CD4-positive, CD25-positive, alpha-beta regulatory T cell (primary cell): ENCODE data around the gene DSN1. TPM values are rescaled to one million over a fixed set of nuclear protein-coding genes. Genes with fewer than 3 reads are reported as not detected.

ENCODE experiments used
- ATAC-seq, 2 donors: fragments of 150-1000 bp; cut with Tn5 transposase; one replicate each; pipeline ENCODE4 v1.10.0; 2021; ENCODE audit warnings: low read depth in 2 of 2, moderate number of reproducible peaks in 2 of 2, moderate library complexity in 1 of 2
- DNase-seq, 3 donors: peaks; one replicate each; pipeline versions ENCODE4 v3.0.0 to v3.0.0-alpha.2; 2012 to 2022; ENCODE audit warnings: mixed read lengths in 1 of 3
- H3K27ac ChIP-seq: one replicate; pipeline ENCODE4 v1.7.0; 2013; ENCODE audit warnings: mild to moderate bottlenecking, low read length; ENCODE audit not compliant: insufficient read depth, poor library complexity, severe bottlenecking
- H3K27me3 ChIP-seq: one replicate; pipeline ENCODE4 v1.7.0; 2013; ENCODE audit warnings: low read length; ENCODE audit not compliant: control insufficient read depth, insufficient read depth
- H3K36me3 ChIP-seq: one replicate; pipeline ENCODE4 v1.7.0; 2013; ENCODE audit warnings: mild to moderate bottlenecking, low read length, moderate library complexity; ENCODE audit not compliant: control insufficient read depth, insufficient read depth
- H3K4me1 ChIP-seq: 2 replicates; pipeline ENCODE4 v1.7.0; 2013; ENCODE audit warnings: mild to moderate bottlenecking, low read length; ENCODE audit not compliant: insufficient read depth, control insufficient read depth, poor library complexity, severe bottlenecking
- H3K4me3 ChIP-seq: one replicate; pipeline ENCODE4 v1.7.0; 2013; ENCODE audit warnings: low read depth, mild to moderate bottlenecking, low read length, moderate library complexity
- H3K9me3 ChIP-seq, 2 experiments: 1 replicate in 1 of 2; 2 replicates in 1 of 2; pipeline ENCODE4 v1.7.0; 2013; ENCODE audit warnings: low read length in 2 of 2, mild to moderate bottlenecking in 1 of 2, moderate library complexity in 1 of 2; ENCODE audit not compliant: control insufficient read depth in 2 of 2
- H3K27ac Mint-ChIP-seq, 3 donors: one replicate each; pipeline ENCODE4 v1.8.0; 2020 to 2022; ENCODE audit warnings: mild to moderate bottlenecking in 3 of 3, mixed read lengths in 3 of 3, moderate library complexity in 2 of 3
- H3K27me3 Mint-ChIP-seq: one replicate; pipeline ENCODE4 v1.8.0; 2022; ENCODE audit warnings: mild to moderate bottlenecking, mixed read lengths
- H3K36me3 Mint-ChIP-seq: one replicate; pipeline ENCODE4 v1.8.0; 2020; ENCODE audit warnings: mixed read lengths
- H3K4me1 Mint-ChIP-seq, 4 donors: one replicate each; pipeline ENCODE4 v1.8.0; 2020 to 2022; ENCODE audit warnings: mixed read lengths in 4 of 4, mild to moderate bottlenecking in 1 of 4
- H3K4me3 Mint-ChIP-seq, 4 donors: one replicate each; pipeline ENCODE4 v1.8.0; 2020 to 2022; ENCODE audit warnings: mild to moderate bottlenecking in 4 of 4, mixed read lengths in 4 of 4, moderate library complexity in 3 of 4
- H3K9me3 Mint-ChIP-seq, 7 donors: one replicate each; pipeline ENCODE4 v1.8.0; 2020 to 2022; ENCODE audit warnings: mixed read lengths in 7 of 7, mild to moderate bottlenecking in 3 of 7, moderate library complexity in 2 of 7
- polyA plus RNA-seq, 4 donors: library from polyadenylated mRNA; unstranded; fragments of 300-500 nt; fragmentation: Illumina TruSeq; gene quantifications; one replicate each; pipeline ENCODE4 v1.2.3, GENCODE V29; 2021
- total RNA-seq: library from RNA; stranded (reverse); gene quantifications from one replicate; pipeline ENCODE4 v1.2.3, GENCODE V29; 2022

Gene DSN1, protein sequence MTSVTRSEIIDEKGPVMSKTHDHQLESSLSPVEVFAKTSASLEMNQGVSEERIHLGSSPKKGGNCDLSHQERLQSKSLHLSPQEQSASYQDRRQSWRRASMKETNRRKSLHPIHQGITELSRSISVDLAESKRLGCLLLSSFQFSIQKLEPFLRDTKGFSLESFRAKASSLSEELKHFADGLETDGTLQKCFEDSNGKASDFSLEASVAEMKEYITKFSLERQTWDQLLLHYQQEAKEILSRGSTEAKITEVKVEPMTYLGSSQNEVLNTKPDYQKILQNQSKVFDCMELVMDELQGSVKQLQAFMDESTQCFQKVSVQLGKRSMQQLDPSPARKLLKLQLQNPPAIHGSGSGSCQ
- 12.2 TPM for total RNA-seq
- 10 to 100 TPM; 11.8 to 17.9 (median 13.8) TPM for polyA plus RNA-seq

DNA sequence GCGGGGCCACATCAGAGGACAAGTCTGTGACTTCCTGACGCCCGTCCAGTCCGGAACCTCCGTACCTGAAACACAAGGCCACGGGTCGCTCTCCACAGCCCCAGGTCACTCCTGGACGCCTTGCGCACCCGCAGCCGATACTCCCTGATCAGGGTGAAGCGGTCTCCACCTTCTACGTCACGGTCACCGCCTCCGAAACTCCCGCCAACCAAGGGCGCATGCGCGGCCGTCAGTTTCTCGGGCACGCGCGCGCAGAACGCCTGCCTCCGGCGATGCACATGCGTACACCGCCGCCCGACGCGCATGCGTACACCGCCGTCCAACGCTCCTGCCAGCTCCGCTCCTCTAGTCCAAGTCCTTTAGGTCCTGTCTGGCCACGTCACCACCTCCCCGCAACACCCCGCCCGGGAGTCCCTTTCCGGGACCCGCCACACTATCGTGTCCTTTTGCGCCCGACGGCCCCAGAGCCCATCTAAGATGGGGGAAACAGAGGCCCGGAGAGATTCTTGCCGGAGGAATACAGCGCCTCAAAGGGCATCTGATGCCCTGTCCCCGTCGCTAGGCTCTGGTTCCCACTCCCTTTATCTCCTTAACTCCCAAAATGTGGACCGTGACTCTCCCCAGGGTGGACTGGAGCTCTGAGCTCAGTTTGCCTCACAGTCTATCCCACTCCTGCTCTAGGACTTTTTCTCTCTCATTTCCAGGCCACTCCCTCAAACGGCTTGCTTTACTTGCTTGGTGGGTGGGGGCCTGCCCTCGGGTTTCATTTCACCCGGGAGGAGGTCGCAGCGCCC, at the start of gene DSN1:
DSN1 (minus strand) TSS at position 167 of the 794 bp plus-strand sequence. CDS start 2,305 bp downstream, outside the sequence.
- no peaks in the 10 kb centered on the region for H3K9me3 ChIP-seq
- ATAC-seq (peak; percentile 81 to 83), DNase-seq (peak; percentile 96 to 98 (median 97))
- peaks cover 14 to 32% (median 21%) of the 10 kb centered on the region in 4 donors for H3K4me1 Mint-ChIP-seq
- no peaks in the 10 kb centered on the region for H3K27me3 ChIP-seq
- H3K4me3 ChIP-seq: peak within 1 kb of the TSS; percentile 92
- peaks cover 6% of the 10 kb centered on the region for H3K27me3 Mint-ChIP-seq
- H3K9me3 Mint-ChIP-seq: peaks cover 0 to 2% (median 0%) of the 10 kb centered on the region in 7 donors
- peak within 1 kb of the TSS; percentile 87 for H3K27ac ChIP-seq
- peaks cover 17% of the 10 kb centered on the region for H3K4me1 ChIP-seq
- H3K4me3 Mint-ChIP-seq: peak within 1 kb of the TSS; percentile 96 to 100 (median 97)
- peak within 1 kb of the TSS; percentile 96 to 99 (median 97) for H3K27ac Mint-ChIP-seq
- no peaks in the 10 kb centered on the region for H3K36me3 ChIP-seq
- peaks cover 3% of the 10 kb centered on the region for H3K36me3 Mint-ChIP-seq

DNA sequence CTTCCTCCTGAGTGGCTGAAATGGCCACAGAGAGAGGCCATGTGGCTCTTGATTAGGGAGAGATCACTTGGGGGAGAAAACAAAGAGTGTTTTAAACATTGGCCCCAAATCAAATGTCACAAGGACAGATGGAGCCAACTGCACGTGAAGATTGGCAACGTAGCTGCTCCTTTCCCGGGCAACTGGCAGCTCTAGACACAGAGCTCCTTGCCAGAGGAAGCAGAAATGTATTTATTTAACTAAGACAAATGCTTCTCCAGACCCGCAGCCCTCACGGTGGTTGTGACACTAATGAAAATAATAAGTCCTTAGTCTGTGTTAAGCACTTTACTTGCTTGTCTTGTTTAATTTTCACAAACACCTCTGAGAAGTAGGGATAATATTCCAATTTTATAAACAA, 49.6 kb upstream of the DSN1 start:
- Mint-ChIP-seq H3K4me3 (no peak overlapping the region), H3K36me3 (no peaks in the 10 kb centered on the region), H3K4me1 (peaks cover 0 to 4% (median 0%) of the 10 kb centered on the region in 4 donors), H3K9me3 (no peaks in the 10 kb centered on the region), H3K27me3 (peaks cover 5% of the 10 kb centered on the region), H3K27ac (no peak overlapping the region)
- no peaks in the 10 kb centered on the region for H3K9me3 ChIP-seq
- no peaks in the 10 kb centered on the region for H3K27me3 ChIP-seq
- ATAC-seq (no peak), DNase-seq (no peak)
- H3K4me1 ChIP-seq: no peaks in the 10 kb centered on the region
- no peak overlapping the region for H3K4me3 ChIP-seq
- no peak overlapping the region for H3K27ac ChIP-seq
- no peaks in the 10 kb centered on the region for H3K36me3 ChIP-seq

DNA sequence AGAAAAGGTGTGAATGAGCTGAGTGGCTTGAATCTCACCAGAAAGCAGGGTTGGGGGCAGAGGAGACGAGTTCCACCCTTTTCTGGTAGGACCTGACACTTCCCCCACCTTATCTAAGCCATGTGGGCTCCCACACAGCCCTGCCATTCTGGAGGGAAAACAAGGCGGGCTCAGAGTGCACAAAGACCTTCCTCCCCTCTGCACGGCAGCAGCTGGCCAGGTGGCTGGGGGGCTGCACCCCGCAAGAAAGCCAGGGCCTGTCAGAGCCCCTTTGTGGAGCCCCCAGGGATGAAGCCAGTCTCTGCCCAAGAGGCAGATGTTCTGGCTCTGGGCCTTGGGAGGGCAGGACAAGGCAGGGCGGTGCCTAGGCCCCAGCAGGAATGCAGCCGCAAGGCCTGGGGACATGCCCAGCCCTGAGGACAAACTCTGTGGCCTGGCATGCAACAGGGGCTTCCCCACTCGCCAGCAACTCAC, 48.4 kb upstream of the DSN1 start:
- Mint-ChIP-seq H3K9me3 (no peaks in the 10 kb centered on the region), H3K27me3 (peaks cover 8% of the 10 kb centered on the region), H3K27ac (no peak overlapping the region), H3K4me1 (no peaks in the 10 kb centered on the region), H3K4me3 (no peak overlapping the region), H3K36me3 (no peaks in the 10 kb centered on the region)
- H3K27me3 ChIP-seq: peaks cover 3% of the 10 kb centered on the region
- no peak overlapping the region for H3K4me3 ChIP-seq
- ATAC-seq (no peak), DNase-seq (no peak)
- no peaks in the 10 kb centered on the region for H3K36me3 ChIP-seq
- no peaks in the 10 kb centered on the region for H3K9me3 ChIP-seq
- no peak overlapping the region for H3K27ac ChIP-seq
- H3K4me1 ChIP-seq: no peaks in the 10 kb centered on the region

DNA sequence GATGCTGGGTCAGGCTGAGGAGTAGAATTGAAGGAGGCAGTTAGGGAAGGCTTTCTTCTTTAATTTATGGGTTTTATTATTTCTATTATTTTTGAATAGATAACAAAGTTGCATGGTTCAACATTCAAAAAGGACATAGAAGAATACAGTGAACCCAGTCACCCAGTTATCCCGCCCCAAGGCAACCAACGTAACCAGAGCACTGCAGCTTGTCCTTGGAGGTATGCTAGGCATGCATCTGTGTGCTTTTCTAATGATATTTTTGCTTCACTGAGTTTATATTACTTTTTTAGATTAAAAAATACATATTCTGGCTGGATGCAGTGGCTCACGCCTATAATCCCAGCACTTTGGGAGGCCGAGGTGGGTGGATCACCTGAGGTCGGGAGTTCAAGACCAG, 47.4 kb upstream of the DSN1 start:
- Histone ChIP-seq H3K36me3 (no peaks in the 10 kb centered on the region), H3K27ac (no peak overlapping the region), H3K27me3 (peaks cover 3% of the 10 kb centered on the region), H3K4me3 (no peak overlapping the region), H3K4me1 (no peaks in the 10 kb centered on the region), H3K9me3 (no peaks in the 10 kb centered on the region)
- no peak for ATAC-seq
- H3K4me1 Mint-ChIP-seq: no peaks in the 10 kb centered on the region
- H3K4me3 Mint-ChIP-seq: no peak overlapping the region
- no peaks in the 10 kb centered on the region for H3K9me3 Mint-ChIP-seq
- no peak for DNase-seq
- H3K27ac Mint-ChIP-seq: no peak overlapping the region
- H3K27me3 Mint-ChIP-seq: peaks cover 4% of the 10 kb centered on the region
- no peaks in the 10 kb centered on the region for H3K36me3 Mint-ChIP-seq

DNA sequence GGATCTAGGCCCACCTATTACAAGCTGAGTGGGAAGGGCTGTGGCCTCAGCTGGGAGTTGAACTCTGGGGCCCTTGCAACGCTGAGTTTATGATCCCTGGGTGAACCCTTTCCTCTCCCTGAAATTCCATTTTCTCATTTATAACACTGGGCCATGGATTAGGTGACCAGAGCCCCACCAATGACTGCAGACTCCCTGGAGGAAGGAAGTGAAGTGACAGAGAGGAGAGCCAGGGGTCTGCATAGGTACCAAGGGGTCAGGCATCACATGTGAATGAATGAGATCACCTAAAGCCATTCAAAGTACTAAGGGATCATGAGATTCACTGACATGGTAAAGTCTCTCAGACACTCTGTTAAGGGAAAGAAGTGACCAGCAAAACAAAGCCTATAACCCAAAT, 46.5 kb upstream of the DSN1 start:
- Mint-ChIP-seq H3K36me3 (no peaks in the 10 kb centered on the region), H3K4me1 (no peaks in the 10 kb centered on the region), H3K9me3 (no peaks in the 10 kb centered on the region), H3K4me3 (no peak overlapping the region), H3K27ac (no peak overlapping the region), H3K27me3 (peaks cover 4% of the 10 kb centered on the region)
- Histone ChIP-seq H3K9me3 (no peaks in the 10 kb centered on the region), H3K27ac (no peak overlapping the region), H3K4me3 (no peak overlapping the region), H3K4me1 (no peaks in the 10 kb centered on the region), H3K27me3 (peaks cover 3% of the 10 kb centered on the region), H3K36me3 (no peaks in the 10 kb centered on the region)
- DNase-seq (no peak), ATAC-seq (no peak)

DNA sequence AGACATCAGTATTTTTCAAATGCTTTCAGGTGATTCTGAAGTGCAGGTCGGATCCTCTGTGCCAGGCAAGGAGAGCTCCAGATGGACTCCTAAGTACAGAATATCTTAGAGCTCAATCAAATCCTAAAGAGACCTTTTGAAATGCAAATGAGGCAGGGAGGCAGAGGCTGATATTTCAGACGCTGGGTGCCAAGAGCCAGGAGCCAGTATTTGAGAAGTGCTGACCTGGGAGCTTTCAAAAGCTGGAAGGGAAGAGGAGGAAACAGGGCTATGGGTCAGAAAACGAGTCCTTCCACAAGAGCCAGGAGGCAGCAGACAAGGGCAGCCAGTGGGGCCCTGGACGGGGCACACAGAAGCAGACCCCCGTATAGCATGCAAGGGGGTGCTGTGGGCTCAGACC, 46.1 kb upstream of the DSN1 start:
- H3K27me3 ChIP-seq: peaks cover 3% of the 10 kb centered on the region
- H3K4me3 ChIP-seq: no peak overlapping the region
- Mint-ChIP-seq H3K4me3 (no peak overlapping the region), H3K4me1 (no peaks in the 10 kb centered on the region), H3K9me3 (no peaks in the 10 kb centered on the region), H3K27ac (no peak overlapping the region), H3K27me3 (peaks cover 4% of the 10 kb centered on the region), H3K36me3 (no peaks in the 10 kb centered on the region)
- DNase-seq (no peak), ATAC-seq (no peak)
- no peak overlapping the region for H3K27ac ChIP-seq
- no peaks in the 10 kb centered on the region for H3K36me3 ChIP-seq
- H3K4me1 ChIP-seq: no peaks in the 10 kb centered on the region
- H3K9me3 ChIP-seq: no peaks in the 10 kb centered on the region

DNA sequence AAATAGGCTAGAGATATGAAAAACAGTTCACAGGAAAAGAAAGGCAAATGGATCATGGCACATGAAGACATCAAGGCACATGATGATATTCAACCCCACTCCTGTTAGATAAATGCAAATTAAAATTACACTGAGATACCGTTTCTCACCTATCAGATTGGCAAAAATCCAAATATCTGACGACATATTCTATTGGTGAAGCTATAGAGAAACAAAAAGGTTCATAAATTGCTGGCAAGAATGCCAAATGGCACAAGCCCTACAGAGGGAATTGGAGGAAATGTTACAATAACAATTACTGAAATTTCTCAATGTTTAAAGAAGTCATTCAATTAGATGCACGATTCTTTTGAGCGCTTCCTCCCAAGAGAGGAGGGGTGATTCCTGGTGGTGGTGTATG, 45.3 kb upstream of the DSN1 start:
- Mint-ChIP-seq H3K4me3 (no peak overlapping the region), H3K27ac (no peak overlapping the region), H3K9me3 (no peaks in the 10 kb centered on the region), H3K27me3 (peaks cover 4% of the 10 kb centered on the region), H3K4me1 (peaks cover 0 to under 1% (median 0%) of the 10 kb centered on the region in 4 donors), H3K36me3 (no peaks in the 10 kb centered on the region)
- Histone ChIP-seq H3K4me3 (no peak overlapping the region), H3K4me1 (no peaks in the 10 kb centered on the region), H3K27me3 (peaks cover 3% of the 10 kb centered on the region), H3K27ac (no peak overlapping the region), H3K9me3 (no peaks in the 10 kb centered on the region), H3K36me3 (no peaks in the 10 kb centered on the region)
- no peak for DNase-seq
- ATAC-seq: no peak
